Peyer's patch (tissue), 4 donors: ENCODE data around the gene NOL4L.

Experiments
- CTCF ChIP-seq, 6 experiments: fragments of 450-650 bp in 4 of 6; fragments of 200-600 bp in 2 of 6; sonication (generic) in 1 of 6; IDR thresholded peaks; one replicate each; pipeline ENCODE4 v1.5.1; 2017 to 2019; ENCODE audit warnings: antibody characterized with exemption in 6 of 6, mild to moderate bottlenecking in 3 of 6, moderate library complexity in 1 of 6
- POLR2A ChIP-seq, 2 donors: fragments of 450-650 bp; IDR thresholded peaks; one replicate each; pipeline ENCODE4 v1.5.1; 2017; ENCODE audit warnings: antibody characterized with exemption in 2 of 2, mild to moderate bottlenecking in 2 of 2, moderate library complexity in 2 of 2

GRCh38 chr20:32446301-32447100 lies 138.6 kb downstream of the NOL4L start:
- TF ChIP-seq CTCF (IDR thresholded peaks at IDR 0.05) (no peak), POLR2A (IDR thresholded peaks at IDR 0.05) (no peak)
